ENCODE data around the gene PUDP.

DNA sequence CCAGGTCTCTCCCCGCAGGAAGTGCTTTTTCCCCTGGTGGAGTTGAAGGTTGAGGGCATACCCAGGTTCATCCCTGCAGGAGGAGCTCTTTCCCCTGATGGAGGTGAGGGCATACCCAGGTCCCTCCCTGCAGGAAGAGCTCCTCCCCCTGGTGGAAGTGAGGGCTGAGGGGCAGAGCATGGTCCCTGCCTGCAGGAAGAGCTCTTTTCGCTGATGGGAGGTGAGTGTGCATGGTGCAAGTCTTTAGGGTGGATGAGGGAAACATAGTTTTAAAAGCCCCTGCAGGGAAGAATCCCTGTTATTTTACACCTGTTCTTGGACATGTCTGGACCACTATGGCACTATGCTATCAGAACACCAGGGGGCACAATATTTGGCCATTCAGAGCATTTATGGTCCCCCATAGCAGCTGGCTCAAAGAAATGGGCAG lies 43.7 kb upstream of the PUDP start:
- TF ChIP-seq POLR2A (IDR thresholded peaks at IDR 0.05): no peak
- TF ChIP-seq CTCF (IDR thresholded peaks at IDR 0.05): no peak
- TF ChIP-seq POLR2AphosphoS5 (IDR thresholded peaks at IDR 0.05): no peak
